Measurements from ENCODE around the gene UBTD2. TPM values are rescaled to one million over a fixed set of nuclear protein-coding genes. Genes with fewer than 3 reads are reported as not detected.

Gene UBTD2
- total RNA-seq, 2 donors from 2014 or later: 13.5 to 20.8 TPM

DNA sequence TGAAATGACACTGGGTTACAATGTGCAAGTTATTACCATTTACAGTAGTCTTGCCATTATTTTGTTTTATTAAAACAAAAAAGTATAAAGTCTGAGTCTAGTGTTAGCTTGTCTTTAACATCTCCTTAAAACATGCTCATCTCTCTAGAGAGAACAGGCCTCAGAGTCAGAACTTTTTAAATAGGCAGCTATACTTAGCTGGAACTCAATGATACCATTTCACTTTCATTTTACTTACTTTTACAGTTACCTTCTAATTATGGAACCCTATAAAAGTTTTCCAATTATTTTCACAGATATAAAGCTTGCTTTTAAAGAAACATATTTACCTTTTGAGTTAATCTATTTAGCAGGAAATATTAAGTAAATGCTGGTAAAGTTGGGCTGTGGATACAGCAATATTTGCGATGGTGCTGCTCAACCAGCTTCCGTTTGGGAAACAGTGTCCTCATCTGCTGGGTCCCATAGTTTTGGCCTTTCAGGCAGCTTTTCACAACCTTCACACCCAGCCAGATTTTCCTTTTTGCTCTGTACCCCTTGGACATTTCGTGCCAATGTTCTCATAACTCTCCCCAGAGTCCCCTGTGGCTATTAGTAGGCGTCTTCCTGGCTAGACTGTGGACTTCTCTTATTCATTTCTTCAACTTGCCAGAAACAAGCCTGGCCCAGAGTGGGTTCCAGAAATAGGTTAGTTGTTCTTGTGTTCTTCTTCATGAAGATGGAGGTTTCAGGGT lies 36.3 kb upstream of the UBTD2 start:
- 89 to 90% methylated on average over 4 of the region's 4 CpGs for WGBS, 2 donors
- intact Hi-C loops (cut with DNase I): no loop called here

DNA sequence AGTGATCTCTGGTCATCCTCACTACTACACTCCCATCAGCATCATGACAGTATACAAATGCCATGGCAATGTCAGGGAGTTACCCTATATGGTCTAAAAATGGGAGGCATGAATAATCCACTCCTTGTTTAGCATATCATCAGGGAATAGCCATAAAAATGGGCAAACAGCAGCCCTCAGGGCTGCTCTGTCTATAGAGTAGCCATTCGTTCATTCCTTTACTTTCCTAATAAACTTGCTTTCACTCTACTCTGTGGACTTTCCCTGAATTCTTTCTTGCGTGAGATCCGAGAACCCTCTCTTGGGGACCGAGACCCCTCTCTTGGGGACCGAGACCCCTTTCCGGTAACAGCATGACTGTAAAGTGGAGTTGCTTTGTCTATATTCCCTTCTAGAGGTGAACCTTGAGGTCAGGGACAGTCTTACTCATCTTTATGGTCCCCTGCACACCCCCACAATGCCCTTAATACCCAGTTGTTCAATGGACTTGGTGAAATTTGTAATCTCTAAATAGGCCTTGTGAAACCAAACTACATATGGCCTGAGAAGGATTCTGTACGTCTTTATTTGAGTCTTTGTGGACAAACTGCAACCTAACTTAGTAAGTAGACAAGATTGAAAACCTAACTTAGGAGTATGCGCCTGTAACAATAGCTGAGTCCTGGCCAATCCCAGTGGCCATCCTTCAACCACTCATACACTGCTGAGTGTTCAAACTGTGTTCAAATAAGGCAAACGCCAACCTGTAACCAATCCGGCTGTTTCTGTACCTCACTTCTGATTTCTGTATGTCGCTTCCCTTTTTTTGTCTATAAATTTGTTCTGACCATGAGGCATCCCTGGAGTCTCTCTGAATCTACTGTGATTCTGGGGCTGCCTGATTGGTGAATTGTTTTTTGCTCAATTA lies 32.3 kb upstream of the UBTD2 start:
- no peak overlapping the region for H3K4me3 ChIP-seq
- H3K27ac ChIP-seq: no peak overlapping the region
- DNase-seq: no peak
- no peaks in the 10 kb centered on the region for H3K9me3 ChIP-seq
- H3K27me3 ChIP-seq: no peaks in the 10 kb centered on the region
- intact Hi-C loops (cut with DNase I): no loop called here
- no peaks in the 10 kb centered on the region for H3K4me1 ChIP-seq
- no peak for ATAC-seq
- TF ChIP-seq POLR2A (IDR thresholded peaks at IDR 0.05): no peak
- 90 to 91% methylated on average over 11 of the region's 11 CpGs for WGBS, 2 donors
- no peaks in the 10 kb centered on the region for H3K36me3 ChIP-seq (replicated peaks in 1 of 2; ENCODE audit: insufficient read depth in 1 of 2, low read depth in 2 of 2)

More for the DNA sequence above, 36.3 kb upstream of the UBTD2 start:
- Histone ChIP-seq H3K27me3 (no peaks in the 10 kb centered on the region), H3K4me1 (peaks cover 10% of the 10 kb centered on the region), H3K27ac (no peak overlapping the region), H3K36me3 (replicated peaks in 1 of 2; ENCODE audit: insufficient read depth in 1 of 2, low read depth in 2 of 2) (no peaks in the 10 kb centered on the region), H3K9me3 (no peaks in the 10 kb centered on the region), H3K4me3 (no peak overlapping the region)
- TF ChIP-seq, protein P1, sequence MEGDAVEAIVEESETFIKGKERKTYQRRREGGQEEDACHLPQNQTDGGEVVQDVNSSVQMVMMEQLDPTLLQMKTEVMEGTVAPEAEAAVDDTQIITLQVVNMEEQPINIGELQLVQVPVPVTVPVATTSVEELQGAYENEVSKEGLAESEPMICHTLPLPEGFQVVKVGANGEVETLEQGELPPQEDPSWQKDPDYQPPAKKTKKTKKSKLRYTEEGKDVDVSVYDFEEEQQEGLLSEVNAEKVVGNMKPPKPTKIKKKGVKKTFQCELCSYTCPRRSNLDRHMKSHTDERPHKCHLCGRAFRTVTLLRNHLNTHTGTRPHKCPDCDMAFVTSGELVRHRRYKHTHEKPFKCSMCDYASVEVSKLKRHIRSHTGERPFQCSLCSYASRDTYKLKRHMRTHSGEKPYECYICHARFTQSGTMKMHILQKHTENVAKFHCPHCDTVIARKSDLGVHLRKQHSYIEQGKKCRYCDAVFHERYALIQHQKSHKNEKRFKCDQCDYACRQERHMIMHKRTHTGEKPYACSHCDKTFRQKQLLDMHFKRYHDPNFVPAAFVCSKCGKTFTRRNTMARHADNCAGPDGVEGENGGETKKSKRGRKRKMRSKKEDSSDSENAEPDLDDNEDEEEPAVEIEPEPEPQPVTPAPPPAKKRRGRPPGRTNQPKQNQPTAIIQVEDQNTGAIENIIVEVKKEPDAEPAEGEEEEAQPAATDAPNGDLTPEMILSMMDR (IDR thresholded peaks at IDR 0.05): no peak
- TF ChIP-seq POLR2A (IDR thresholded peaks at IDR 0.05): no peak
- ATAC-seq (no peak), DNase-seq (no peak)

DNA sequence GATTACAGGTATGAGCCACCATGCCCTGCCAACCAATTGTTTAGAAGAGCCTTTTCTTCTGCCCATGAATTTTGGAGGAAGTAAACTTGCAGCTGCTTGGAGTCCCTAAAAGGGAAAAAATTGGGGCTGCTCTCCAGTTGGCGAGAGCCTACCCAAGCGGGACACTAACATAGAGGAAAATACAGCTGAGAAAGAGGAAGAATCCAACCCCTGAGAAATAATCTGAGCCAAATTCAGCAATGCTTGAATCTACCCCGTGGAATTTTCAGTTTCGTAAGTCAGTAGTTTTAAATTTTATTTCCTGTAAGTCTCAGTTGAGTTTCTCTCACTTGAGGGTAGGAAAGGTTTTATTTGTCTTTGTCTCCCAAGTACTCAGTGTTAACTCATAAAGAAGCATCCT lies 30.4 kb upstream of the UBTD2 start:
- DNase-seq (no peak), ATAC-seq (no peak)
- no peak overlapping the region for H3K4me3 ChIP-seq
- TF ChIP-seq POLR2A (IDR thresholded peaks at IDR 0.05): no peak
- TF ChIP-seq, protein P1 (IDR thresholded peaks at IDR 0.05): no peak
- no peaks in the 10 kb centered on the region for H3K27me3 ChIP-seq
- H3K4me1 ChIP-seq: no peaks in the 10 kb centered on the region
- intact Hi-C loops (cut with DNase I): no loop called here
- WGBS, 2 donors: 85 to 94% methylated on average over 4 of the region's 4 CpGs
- H3K36me3 ChIP-seq (replicated peaks in 1 of 2; ENCODE audit: insufficient read depth in 1 of 2, low read depth in 2 of 2): no peaks in the 10 kb centered on the region
- no peaks in the 10 kb centered on the region for H3K9me3 ChIP-seq
- no peak overlapping the region for H3K27ac ChIP-seq

DNA sequence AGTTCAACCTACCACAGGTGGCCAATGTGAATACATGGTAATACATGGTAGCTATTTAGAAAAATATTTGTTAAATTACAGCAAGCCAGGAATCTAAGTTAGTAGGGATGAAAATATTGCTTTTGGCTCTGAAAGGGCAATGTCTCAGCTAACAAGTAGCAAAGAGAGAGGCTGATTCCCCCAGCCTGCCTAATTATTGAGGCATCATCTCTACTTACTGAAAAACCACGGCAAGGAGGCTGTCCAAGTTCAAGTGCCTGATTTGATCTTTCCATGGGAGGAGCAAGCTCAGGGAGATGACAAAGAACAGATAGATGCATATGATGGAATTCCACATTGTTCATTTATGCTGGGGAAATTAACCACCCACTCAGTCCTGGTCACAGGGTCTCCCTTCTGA lies 28.7 kb upstream of the UBTD2 start:
- DNase-seq (no peak), ATAC-seq (no peak)
- Histone ChIP-seq H3K36me3 (replicated peaks in 1 of 2; ENCODE audit: insufficient read depth in 1 of 2, low read depth in 2 of 2) (no peaks in the 10 kb centered on the region), H3K4me1 (no peaks in the 10 kb centered on the region), H3K4me3 (no peak overlapping the region), H3K27me3 (no peaks in the 10 kb centered on the region), H3K9me3 (no peaks in the 10 kb centered on the region), H3K27ac (no peak overlapping the region)
- intact Hi-C loops (cut with DNase I): no loop called here
- TF ChIP-seq, protein P1 (IDR thresholded peaks at IDR 0.05): no peak
- no peak for TF ChIP-seq POLR2A (IDR thresholded peaks at IDR 0.05)
- 68 to 93% methylated on average over 1 of the region's 1 CpG for WGBS, 2 donors

DNA sequence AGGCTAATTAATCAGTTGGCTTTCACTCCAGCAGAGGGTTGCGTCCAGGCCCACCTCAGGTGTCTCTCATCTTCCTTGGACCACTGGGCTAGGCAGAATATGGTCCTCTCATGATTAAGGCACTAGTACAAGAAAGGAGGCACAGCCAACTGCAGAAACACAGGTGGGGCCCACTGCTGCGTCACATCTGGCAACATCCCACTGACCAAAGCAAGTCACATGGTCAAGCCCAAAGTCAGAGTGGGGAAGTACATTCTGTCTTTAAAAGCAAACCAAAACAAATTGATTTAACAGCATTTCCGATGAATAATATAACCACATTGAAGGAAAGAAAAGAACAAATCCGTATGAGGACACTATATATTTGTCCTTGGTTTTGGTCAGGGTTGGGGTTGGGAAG lies 28.0 kb upstream of the UBTD2 start:
- DNase-seq (no peak), ATAC-seq (no peak)
- intact Hi-C loops (cut with DNase I): no loop called here
- Histone ChIP-seq H3K27me3 (no peaks in the 10 kb centered on the region), H3K36me3 (replicated peaks in 1 of 2; ENCODE audit: insufficient read depth in 1 of 2, low read depth in 2 of 2) (no peaks in the 10 kb centered on the region), H3K27ac (no peak overlapping the region), H3K9me3 (no peaks in the 10 kb centered on the region), H3K4me1 (no peaks in the 10 kb centered on the region), H3K4me3 (no peak overlapping the region)
- no peak for TF ChIP-seq POLR2A (IDR thresholded peaks at IDR 0.05)
- TF ChIP-seq, protein P1 (IDR thresholded peaks at IDR 0.05): no peak
- WGBS, 2 donors: 82 to 83% methylated on average over 4 of the region's 4 CpGs
